ENCODE results near the gene AP1G1. TPM values are rescaled to one million over a fixed set of nuclear protein-coding genes. Genes with fewer than 3 reads are reported as not detected.

Gene AP1G1
- polyA plus RNA-seq, 1 donor from 2014 or later, result 57.1 TPM

DNA sequence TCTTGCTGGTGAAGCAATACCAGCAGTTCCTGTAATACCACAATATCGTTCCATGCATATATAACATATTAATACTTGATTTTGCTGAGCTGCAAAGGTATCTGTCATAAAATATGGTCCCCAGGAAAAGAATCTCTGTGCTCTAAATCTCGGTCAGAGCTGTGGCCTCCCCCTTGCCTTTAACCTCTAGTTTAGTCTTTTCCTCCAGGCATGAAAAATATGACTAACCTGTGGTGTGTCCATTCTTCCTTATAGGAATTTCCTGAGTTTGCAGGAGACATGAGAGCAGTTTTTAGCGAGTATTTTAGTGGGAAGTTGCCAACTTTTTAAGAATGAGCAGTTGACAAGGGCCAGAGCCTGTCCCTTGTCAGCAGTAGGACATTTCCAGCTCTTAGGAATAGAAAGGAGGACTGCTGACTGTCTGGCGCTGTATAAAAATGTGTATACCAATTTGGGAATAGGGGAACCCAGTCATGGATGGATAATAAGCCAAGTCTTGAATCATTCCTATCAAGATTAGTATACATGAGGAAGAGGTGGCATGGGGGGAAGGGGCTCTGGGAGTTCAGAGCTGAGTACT is 45.8 kb upstream of the AP1G1 start:
- no peaks in the 10 kb centered on the region for H3K9me2 ChIP-seq (ENCODE audit: insufficient read depth, low read length)
- H4K20me1 ChIP-seq (ENCODE audit: insufficient read depth), result no peaks in the 10 kb centered on the region
- H3K27ac ChIP-seq (ENCODE audit: low read length), result no peak overlapping the region
- H3F3A ChIP-seq (ENCODE audit: insufficient read depth, low read length, poor library complexity, severe bottlenecking), result no peaks in the 10 kb centered on the region
- H3K36me3 ChIP-seq (ENCODE audit: insufficient read depth, low read length), result no peaks in the 10 kb centered on the region
- no peak overlapping the region for H3K4me3 ChIP-seq (ENCODE audit: low read length)
- TF ChIP-seq SMC3 (conservative IDR thresholded peaks at IDR 0.05; ENCODE audit: poor library complexity) (no peak), POLR2AphosphoS5 (IDR thresholded peaks at IDR 0.05) (no peak), REST (IDR thresholded peaks at IDR 0.05; ENCODE audit: borderline replicate concordance) (no peak), RAD21 (conservative IDR thresholded peaks at IDR 0.05) (no peak), EZH2 (IDR thresholded peaks at IDR 0.05; ENCODE audit: borderline replicate concordance, insufficient read depth, low read length, poor library complexity, severe bottlenecking) (no peak)
- TF ChIP-seq, protein P1, sequence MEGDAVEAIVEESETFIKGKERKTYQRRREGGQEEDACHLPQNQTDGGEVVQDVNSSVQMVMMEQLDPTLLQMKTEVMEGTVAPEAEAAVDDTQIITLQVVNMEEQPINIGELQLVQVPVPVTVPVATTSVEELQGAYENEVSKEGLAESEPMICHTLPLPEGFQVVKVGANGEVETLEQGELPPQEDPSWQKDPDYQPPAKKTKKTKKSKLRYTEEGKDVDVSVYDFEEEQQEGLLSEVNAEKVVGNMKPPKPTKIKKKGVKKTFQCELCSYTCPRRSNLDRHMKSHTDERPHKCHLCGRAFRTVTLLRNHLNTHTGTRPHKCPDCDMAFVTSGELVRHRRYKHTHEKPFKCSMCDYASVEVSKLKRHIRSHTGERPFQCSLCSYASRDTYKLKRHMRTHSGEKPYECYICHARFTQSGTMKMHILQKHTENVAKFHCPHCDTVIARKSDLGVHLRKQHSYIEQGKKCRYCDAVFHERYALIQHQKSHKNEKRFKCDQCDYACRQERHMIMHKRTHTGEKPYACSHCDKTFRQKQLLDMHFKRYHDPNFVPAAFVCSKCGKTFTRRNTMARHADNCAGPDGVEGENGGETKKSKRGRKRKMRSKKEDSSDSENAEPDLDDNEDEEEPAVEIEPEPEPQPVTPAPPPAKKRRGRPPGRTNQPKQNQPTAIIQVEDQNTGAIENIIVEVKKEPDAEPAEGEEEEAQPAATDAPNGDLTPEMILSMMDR (IDR thresholded peaks at IDR 0.05; ENCODE audit: poor library complexity, severe bottlenecking), result no peak
- no peak overlapping the region for H3K4me2 ChIP-seq (ENCODE audit: low read length)
- H3K79me2 ChIP-seq (replicated peaks; ENCODE audit: insufficient read depth, low read length), result no peaks in the 10 kb centered on the region
- no peaks in the 10 kb centered on the region for H3K27me3 ChIP-seq (ENCODE audit: insufficient read depth, low read depth, low read length)
- H3K9ac ChIP-seq (ENCODE audit: low read length), result no peak overlapping the region
- no peaks in the 10 kb centered on the region for H3K9me3 ChIP-seq (ENCODE audit: low read length)
- H2AFZ ChIP-seq (ENCODE audit: low read depth, low read length), result no peak overlapping the region

- TF ChIP-seq SMC3 (conservative IDR thresholded peaks at IDR 0.05; ENCODE audit: poor library complexity) (no peak), RAD21 (conservative IDR thresholded peaks at IDR 0.05) (no peak), REST (IDR thresholded peaks at IDR 0.05; ENCODE audit: borderline replicate concordance) (no peak), EP300 (conservative IDR thresholded peaks at IDR 0.05; ENCODE audit: poor library complexity, severe bottlenecking) (no peak), MXI1 (conservative IDR thresholded peaks at IDR 0.05; ENCODE audit: poor library complexity, severe bottlenecking) (no peak), TAF1 (IDR thresholded peaks at IDR 0.05; ENCODE audit: low read depth) (no peak), POLR2AphosphoS5 (IDR thresholded peaks at IDR 0.05) (no peak), EZH2 (IDR thresholded peaks at IDR 0.05; ENCODE audit: borderline replicate concordance, insufficient read depth, low read length, poor library complexity, severe bottlenecking) (no peak)
- TF ChIP-seq, protein P1 (IDR thresholded peaks at IDR 0.05; ENCODE audit: poor library complexity, severe bottlenecking), result no peak
- no peaks in the 10 kb centered on the region for H3K36me3 ChIP-seq (ENCODE audit: insufficient read depth, low read length)
Observed at GRCh38 chr16:71853413-71853812, 44.8 kb upstream of the AP1G1 start.

More at GRCh38 chr16:71853413-71853812, 44.8 kb upstream of the AP1G1 start:
- H3K79me2 ChIP-seq (replicated peaks; ENCODE audit: insufficient read depth, low read length), result no peaks in the 10 kb centered on the region
- H3K9me3 ChIP-seq (ENCODE audit: low read length), result no peaks in the 10 kb centered on the region
- H3K9ac ChIP-seq (ENCODE audit: low read length), result no peak overlapping the region
- H3K27me3 ChIP-seq (ENCODE audit: insufficient read depth, low read depth, low read length), result no peaks in the 10 kb centered on the region
- H3K9me2 ChIP-seq (ENCODE audit: insufficient read depth, low read length), result no peaks in the 10 kb centered on the region
- H3F3A ChIP-seq (ENCODE audit: insufficient read depth, low read length, poor library complexity, severe bottlenecking), result no peaks in the 10 kb centered on the region
- no peaks in the 10 kb centered on the region for H4K20me1 ChIP-seq (ENCODE audit: insufficient read depth)
- no peak overlapping the region for H3K4me3 ChIP-seq (ENCODE audit: low read length)
- no peak overlapping the region for H3K4me2 ChIP-seq (ENCODE audit: low read length)
- H2AFZ ChIP-seq (ENCODE audit: low read depth, low read length), result no peak overlapping the region
- H3K27ac ChIP-seq (ENCODE audit: low read length), result no peak overlapping the region

All from neural cell (in vitro differentiated cells).